Fibroblast of lung (primary cell): ENCODE data around the gene TSEN2.

ENCODE experiments used
- CTCF ChIP-seq, 2 donors: IDR thresholded peaks in 1 of 2; conservative IDR thresholded peaks in 1 of 2; 1 replicate in 1 of 2; 2 replicates in 1 of 2; pipeline ENCODE4 v1.5.1; 2011 to 2012; ENCODE audit warnings: low read length in 2 of 2, control low read depth in 1 of 2, inconsistent platforms in 1 of 2, low read depth in 1 of 2, mild to moderate bottlenecking in 1 of 2
- EZH2 ChIP-seq: IDR thresholded peaks from 2 replicates; pipeline ENCODE4 v1.5.1; 2012; ENCODE audit warnings: low read length, control low read depth, mild to moderate bottlenecking; ENCODE audit errors: missing control alignments

DNA sequence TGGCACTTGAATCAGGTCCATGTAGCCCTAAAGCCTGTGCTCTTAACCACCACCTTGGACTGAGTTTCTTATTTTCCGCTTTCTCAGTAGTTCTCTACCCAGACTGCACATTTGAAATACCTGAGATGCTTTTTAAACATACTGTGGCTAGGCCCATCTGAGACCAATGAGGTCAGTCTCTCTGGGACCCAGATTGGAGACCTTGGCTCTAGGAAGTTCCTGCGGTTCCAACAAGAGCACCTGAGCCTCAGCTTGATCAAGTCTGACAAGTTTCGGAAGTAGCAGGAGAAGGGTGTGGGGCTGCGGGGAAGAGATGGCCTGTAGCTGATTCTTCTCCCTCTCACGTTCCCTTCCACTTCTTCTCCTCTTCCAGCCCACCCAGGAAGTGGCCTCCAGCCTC lies 11.5 kb upstream of the TSEN2 start:
- TF ChIP-seq EZH2 (no peak), CTCF (conservative IDR thresholded peaks at IDR 0.05 in 1 of 2, IDR thresholded peaks at IDR 0.05 in 1 of 2; ENCODE audit: low read depth in 1 of 2, low read length in 2 of 2) (no peak)
